GM12872 (cell line): Measurements from ENCODE around the gene KCNA10.
A peak's percentile ranks its signal among the peaks of the same experiment; 100 is the strongest.

Experiments used
- TF ChIP-seq, protein P1 (sequence below): IDR thresholded peaks from 3 replicates; pipeline ENCODE4 v1.5.1; 2011; ENCODE audit warnings: low read depth, mild to moderate bottlenecking, low read length, moderate library complexity; ENCODE audit not compliant: insufficient read depth

KCNA10 gene

GRCh38 chr1:110483308-110483685, 35.7 kb downstream of the KCNA10 start:
- TF ChIP-seq, protein P1, sequence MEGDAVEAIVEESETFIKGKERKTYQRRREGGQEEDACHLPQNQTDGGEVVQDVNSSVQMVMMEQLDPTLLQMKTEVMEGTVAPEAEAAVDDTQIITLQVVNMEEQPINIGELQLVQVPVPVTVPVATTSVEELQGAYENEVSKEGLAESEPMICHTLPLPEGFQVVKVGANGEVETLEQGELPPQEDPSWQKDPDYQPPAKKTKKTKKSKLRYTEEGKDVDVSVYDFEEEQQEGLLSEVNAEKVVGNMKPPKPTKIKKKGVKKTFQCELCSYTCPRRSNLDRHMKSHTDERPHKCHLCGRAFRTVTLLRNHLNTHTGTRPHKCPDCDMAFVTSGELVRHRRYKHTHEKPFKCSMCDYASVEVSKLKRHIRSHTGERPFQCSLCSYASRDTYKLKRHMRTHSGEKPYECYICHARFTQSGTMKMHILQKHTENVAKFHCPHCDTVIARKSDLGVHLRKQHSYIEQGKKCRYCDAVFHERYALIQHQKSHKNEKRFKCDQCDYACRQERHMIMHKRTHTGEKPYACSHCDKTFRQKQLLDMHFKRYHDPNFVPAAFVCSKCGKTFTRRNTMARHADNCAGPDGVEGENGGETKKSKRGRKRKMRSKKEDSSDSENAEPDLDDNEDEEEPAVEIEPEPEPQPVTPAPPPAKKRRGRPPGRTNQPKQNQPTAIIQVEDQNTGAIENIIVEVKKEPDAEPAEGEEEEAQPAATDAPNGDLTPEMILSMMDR, result no peak

GRCh38 chr1:110482662-110483307, 36.2 kb downstream of the KCNA10 start:
- TF ChIP-seq, protein P1, result no peak

- TF ChIP-seq, protein P1, result no peak
These were observed 36.9 kb downstream of the KCNA10 start for GRCh38 chr1:110481968-110482623.

- TF ChIP-seq, protein P1, result no peak
These were observed 38.4 kb downstream of the KCNA10 start for GRCh38 chr1:110480356-110481096.

DNA sequence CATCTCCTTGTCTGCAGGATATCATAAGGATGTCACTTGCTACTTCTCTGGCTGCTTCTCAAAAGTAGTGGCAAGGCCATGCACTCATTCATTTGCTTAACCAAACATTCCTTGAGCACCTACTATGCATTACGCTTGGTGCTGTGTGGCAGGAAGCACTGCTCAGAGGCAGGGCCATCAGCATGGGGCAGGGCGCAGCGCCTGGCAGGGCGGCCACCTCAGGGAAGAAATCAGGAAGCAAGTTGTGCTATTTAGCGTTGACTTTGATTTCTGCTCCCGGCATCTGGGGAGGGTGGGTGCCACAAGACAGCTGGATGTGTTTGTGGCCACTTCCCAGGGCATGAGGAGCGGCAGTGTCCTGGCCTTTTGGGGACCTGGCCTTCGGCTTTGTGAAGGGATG, 40.1 kb downstream of the KCNA10 start:
- TF ChIP-seq, protein P1, result no peak

- TF ChIP-seq, protein P1, result no peak
These were observed 40.9 kb downstream of the KCNA10 start for GRCh38 chr1:110477967-110478640.

DNA sequence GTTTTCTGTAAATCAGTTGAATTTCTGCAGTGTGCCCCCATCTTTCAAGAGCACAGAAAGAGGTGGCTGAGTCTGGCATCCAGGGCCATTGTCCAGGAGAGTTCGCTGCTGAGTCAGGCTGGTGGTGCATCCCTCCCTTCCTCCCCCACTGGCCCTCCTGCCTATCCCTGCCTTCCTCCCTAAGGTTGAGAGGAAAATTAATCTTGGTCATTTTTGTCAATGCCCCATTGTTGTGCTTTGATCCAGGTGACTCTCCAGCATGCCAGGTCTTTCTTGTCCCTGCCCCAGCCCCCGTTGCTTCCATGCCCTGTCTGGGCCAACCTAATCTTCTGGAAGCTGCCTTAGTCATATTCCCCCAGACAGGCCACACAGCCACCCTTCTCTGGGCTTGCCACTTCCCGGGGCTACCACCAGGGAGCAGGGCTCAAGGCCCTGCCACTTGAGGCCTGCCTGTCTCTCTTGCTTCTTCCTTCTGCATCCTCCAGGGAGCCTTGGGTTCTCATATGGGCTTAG, 41.5 kb downstream of the KCNA10 start:
- TF ChIP-seq, protein P1, result peak; percentile 48; the same call in 2 of the 3 replicates
